Measurements from ENCODE around the gene TNNC1.

TNNC1 gene

GRCh38 chr3:52458031-52458760 is 4.4 kb upstream of the TNNC1 start:
- no peak for DNase-seq (ENCODE audit: low spot score)

DNA sequence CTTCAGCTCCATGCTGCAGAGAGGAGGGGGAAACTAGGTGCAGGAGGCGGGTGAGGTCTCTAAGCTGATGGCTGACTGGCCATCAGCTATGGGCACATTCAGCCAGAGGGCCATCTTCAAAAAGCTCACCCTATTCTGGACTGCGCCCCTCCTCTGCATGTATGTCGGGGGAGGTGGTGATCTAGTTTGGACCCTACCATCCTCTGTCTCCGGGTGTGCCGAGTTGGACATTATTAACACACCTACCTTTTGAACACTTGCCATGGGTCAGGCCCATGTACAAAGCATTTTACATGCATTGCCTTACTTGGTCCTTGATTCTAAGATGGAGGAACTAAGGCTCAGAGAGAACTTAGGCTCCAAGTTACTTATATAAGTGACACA is 3.0 kb upstream of the TNNC1 start:
- no peak for DNase-seq (ENCODE audit: low spot score)

DNA sequence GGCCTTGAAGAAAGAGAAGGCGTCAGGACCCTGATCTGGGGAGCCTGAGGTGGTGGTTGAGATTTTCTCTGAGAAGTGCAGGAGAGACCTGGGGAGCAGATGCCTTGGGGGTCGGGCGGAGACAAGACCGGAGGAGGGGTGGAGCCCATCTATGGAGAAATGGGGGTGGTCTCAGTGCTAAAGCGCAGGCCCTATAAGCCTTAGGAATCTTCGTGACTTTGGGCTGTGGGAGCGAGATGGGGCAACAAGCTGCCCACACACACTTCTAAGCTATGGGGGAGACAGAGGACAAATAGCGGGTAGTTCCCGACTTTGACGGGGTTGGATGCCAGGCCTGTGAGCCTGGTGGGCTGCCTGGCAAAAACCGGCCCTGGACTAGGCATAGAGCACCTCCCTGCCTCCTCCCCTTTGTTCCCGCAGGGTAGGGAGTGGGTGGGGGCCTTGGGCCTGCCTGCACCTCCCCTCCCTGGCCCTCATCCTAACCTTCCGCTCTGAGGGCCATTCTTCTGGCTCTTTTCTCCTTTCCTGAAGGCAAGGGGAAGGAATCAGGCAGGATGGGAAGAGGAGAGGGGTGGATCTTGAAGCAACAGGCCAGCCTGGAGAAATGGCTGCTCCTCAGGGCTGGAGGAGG is 2.4 kb upstream of the TNNC1 start:
- peak; percentile 80 for DNase-seq (ENCODE audit: low spot score)

DNA sequence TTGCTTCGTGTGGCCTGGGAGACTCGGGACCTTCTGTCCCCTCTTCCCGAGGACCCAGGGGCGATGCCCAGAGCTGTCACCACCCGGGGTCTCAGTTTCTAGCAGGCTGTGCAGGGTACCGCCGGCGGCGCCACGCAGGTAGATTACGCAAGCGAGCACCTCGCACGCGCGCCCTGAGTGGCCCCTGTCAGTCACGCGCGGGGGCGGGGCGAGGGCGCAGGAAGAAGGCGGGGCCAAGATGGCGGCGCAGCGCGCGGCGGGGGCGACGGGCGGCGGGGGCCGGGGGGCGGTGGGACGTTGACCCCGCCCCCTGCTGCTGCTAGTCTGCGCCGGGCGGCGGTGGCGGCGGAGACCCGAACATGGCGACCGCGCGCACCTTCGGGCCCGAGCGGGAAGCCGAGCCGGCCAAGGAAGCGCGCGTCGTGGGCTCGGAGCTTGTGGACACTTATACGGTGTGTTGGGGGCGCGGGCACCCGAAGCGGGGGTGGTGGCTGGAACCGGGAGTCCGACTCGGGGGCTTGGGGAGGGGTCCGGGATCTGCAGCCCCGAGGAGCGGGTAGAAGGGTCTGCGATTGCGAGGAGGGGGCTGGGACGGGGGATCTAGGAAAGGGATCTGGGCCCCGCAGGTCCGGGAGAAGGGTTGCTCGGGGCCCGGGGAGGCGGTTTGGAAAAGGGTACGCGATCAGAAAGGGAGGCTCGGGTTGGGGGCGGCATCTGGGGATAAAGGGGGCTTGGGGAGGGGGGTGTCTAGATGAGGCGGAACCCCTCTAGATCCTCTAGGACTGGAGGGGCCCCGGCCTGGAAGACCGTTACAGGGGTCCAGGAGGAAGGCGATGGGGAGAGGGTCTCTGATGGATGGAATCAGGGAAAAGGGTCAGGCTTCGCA is 1.7 kb upstream of the TNNC1 start, which contains the start of gene NISCH:
NISCH (plus strand) TSS at position 322 of the 886 bp plus-strand sequence; CDS start at position 360, 38 bp downstream.
- DNase-seq (ENCODE audit: low spot score) = peak; percentile 93

DNA sequence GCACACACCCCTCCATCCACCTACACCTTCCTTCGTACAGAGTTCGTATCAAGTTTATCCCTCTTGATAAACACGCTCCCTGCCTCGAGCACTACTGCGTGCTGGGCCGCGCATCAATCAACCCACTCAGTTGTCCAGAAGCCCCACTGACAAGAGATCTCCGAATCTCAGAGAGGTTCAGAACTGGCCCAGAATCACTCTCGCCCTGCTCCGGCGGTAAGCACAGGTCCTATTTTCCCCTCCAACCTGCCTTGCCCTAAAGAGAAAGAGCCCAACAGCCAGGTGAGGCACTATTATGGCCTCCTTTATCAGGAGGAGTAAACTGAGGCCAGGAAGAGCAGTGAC is 1.1 kb upstream of the TNNC1 start:
- no peak for DNase-seq (ENCODE audit: low spot score)

GRCh38 chr3:52454250-52454937 is 553 bp upstream of the TNNC1 start:
- no peak for DNase-seq (ENCODE audit: low spot score)

DNA sequence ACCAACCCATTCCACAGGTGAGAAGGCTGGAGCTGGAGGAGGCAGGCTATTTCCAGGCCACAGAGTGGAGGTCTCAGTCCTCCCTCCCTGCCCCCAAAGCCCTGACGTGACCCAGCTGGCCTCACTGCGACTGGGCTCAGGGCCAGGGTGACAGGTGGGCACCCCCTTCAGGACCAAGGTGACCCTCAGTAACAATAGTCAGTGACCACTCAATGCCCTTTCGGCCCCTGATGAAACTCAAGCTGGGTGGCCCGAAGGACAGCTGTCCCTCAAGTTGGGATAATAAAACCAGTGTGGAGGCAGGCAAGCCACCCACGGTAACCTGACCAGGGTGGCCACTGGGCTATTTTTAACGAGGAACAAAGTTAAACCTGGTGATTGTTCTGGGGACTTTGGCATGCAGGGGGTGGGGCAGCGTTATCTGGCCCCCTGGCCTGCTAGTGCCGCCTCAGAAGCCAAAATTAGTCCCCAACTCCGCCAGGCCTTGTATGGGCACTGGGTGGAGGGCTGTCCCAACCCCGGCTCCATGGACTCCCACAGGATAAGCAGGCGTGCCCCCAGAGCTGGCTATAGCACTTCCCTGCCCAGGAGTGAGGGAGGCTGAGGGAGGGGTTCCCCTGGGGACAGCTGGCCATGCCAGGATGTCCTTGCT is 1.1 kb downstream of the TNNC1 start:
- DNase-seq (ENCODE audit: low spot score) = no peak

DNA sequence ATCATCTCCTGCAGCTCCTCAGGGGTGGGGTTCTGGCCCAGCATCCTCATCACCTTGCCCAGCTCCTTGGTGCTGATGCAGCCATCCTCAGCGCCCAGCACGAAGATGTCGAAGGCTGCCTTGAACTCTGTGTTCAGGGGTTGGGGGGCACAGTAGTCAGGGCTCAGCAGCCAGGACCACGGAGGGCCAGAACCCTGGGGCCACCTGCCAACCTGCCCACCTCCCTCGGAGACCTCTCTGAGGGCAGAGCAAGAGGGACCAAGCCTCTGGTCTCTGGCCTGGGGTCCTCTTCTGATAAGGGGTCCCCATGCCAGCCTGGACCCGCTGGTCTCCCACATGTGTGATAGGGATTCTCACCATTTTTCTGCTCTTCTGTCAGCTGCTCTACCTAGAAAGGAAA is 1.7 kb downstream of the TNNC1 start:
- no peak for DNase-seq (ENCODE audit: low spot score)

DNA sequence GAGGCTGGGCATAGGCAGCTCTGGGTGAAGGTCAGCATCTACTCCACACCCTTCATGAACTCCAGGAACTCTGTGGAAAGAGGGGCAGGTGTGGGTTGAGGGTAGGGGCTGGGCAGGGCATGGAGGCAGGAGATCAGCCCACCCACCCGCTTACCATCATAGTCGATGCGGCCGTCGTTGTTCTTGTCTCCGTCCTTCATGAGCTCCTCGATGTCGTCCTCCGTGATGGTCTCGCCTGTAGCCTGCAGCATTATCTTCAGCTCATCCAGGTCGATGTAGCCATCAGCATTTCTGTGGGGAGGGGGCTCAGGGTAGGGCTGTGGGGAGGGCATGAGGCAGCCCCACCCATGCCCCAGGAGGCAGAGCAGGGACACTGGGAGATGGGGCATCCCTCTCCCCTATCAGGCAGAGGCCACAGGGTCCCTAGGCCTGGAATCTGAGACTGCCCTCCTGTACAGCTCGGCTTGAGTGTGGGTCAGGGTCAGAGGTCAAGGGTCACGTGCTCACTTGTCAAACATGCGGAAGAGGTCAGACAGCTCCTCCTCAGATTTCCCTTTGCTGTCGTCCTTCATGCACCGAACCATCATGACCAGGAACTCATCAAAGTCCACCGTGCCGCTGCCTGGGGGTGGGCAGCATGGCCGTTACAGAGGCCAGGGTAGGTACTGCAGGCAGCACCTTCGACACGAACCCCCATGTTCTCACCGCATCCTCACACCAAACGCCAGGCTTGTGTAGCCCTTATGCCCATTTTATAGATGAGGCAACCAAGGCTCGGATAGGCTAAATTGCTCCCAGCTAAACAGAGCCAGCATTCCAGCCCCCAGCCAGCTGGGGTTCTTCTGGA is 2.4 kb downstream of the TNNC1 start:
- no peak for DNase-seq (ENCODE audit: low spot score)

- DNase-seq (ENCODE audit: low spot score) = no peak
Observed at GRCh38 chr3:52450489-52451236, 3.2 kb downstream of the TNNC1 start.

GRCh38 chr3:52447512-52448355 is 6.1 kb downstream of the TNNC1 start:
- DNase-seq (ENCODE audit: low spot score) = no peak

DNA sequence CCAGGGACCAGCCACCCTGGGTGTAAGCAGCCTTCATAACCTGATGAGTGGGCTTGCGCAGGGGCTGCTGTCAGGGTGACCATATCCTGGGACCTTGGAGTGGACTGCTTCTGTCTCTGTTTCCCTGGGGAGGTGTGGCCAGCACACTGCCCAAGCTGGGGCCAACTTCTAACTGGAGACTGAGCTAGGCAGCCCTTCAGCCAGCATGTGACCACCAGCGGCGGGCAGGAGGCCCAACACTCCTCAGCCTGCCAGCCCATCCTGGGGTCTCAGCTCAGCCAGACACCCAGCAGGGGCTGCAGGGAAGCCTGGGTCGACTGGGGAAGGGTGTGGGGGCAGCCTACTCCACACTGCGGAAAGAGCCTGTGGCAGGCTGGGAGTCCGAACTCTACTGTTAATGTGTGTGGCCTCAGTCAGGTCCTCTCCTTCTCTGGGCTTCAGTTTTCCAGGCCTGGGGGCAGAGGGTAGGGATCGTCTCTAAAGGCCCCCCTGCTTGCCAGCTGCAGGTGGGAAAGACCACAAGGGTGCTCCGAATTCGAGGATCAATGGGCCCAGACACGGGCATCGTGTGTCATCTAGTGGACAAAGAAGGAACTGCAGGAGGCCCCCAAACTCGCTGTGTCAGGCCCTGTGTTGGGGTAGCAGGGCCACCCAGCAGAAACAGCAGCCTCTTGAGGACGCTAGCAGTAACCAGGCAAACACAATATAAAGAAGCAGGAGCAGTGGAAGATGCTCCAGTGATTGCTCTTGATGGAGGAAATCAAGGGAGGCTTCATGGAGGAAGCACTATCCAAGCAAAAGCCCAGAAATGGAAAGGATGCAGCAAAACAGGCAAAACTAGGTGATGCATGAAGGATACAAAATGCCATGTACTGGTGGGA is 7.0 kb downstream of the TNNC1 start:
- DNase-seq (ENCODE audit: low spot score) = no peak

GRCh38 chr3:52446042-52446441 is 7.8 kb downstream of the TNNC1 start:
- no peak for DNase-seq (ENCODE audit: low spot score)

GRCh38 chr3:52444860-52445793 is 8.7 kb downstream of the TNNC1 start, which contains the start of gene SEMA3G:
TSS of gene SEMA3G (minus strand) at chr3:52445103. CDS start at chr3:52445027, 76 bp downstream.
- DNase-seq (ENCODE audit: low spot score) = no peak

GRCh38 chr3:52443791-52444687 is 9.8 kb downstream of the TNNC1 start:
- no peak for DNase-seq (ENCODE audit: low spot score)

DNA sequence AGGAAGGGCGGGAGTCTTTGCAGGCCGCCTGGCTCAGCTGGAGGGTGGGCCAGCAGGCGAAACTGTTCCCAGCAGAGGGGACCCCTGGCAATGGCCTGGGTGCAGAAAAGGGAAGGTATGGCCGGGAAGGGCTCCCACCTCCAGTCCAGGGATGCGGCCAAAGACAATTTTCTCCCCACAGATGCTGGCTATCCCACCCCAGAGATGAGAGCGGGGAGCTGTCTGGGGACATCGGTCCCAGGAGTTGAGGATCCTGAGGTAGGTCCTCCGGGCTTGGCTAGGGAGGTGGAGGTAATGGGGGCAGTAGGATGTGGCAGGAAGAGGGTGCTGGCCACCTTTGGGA is 10.6 kb downstream of the TNNC1 start:
- DNase-seq (ENCODE audit: low spot score) = no peak
